Tibial nerve (tissue), 4 donors: Measurements from ENCODE around the gene NTF3. TPM values are rescaled to one million over a fixed set of nuclear protein-coding genes. Genes with fewer than 3 reads are reported as not detected.

Experiments
- DNase-seq, 2 donors: peaks; one replicate each; pipeline ENCODE4 v3.0.0-alpha.2; 2019; ENCODE audit warnings: low spot score in 2 of 2
- H3K27ac ChIP-seq, 4 donors: fragments of 200-600 bp; sonication (generic) in 3 of 4; one replicate each; pipeline ENCODE4 v1.5.1; 2017 to 2019; ENCODE audit warnings: mild to moderate bottlenecking in 1 of 4
- H3K27me3 ChIP-seq, 2 donors: fragments of 200-600 bp; sonication (generic) in 1 of 2; one replicate each; pipeline versions ENCODE4 v1.5.1 to v1.6.0; 2017 to 2019
- H3K36me3 ChIP-seq, 3 donors: fragments of 200-600 bp; sonication (generic); one replicate each; pipeline ENCODE4 v1.5.1; 2018 to 2019
- H3K4me1 ChIP-seq, 4 donors: fragments of 200-600 bp; sonication (generic) in 3 of 4; one replicate each; pipeline ENCODE4 v1.5.1; 2017 to 2019
- H3K4me3 ChIP-seq, 4 donors: fragments of 200-600 bp; sonication (generic) in 3 of 4; one replicate each; pipeline ENCODE4 v1.5.1; 2017 to 2019; ENCODE audit warnings: mild to moderate bottlenecking in 1 of 4, moderate library complexity in 1 of 4
- H3K9me3 ChIP-seq, 4 donors: fragments of 200-600 bp; sonication (generic) in 3 of 4; one replicate each; pipeline ENCODE4 v1.5.1; 2017 to 2019
- CTCF ChIP-seq, 5 experiments: fragments of 200-600 bp in 3 of 5; fragments of 450-650 bp in 2 of 5; sonication (generic) in 3 of 5; IDR thresholded peaks; one replicate each; pipeline ENCODE4 v1.5.1; 2016 to 2019; ENCODE audit warnings: antibody characterized with exemption in 5 of 5, mild to moderate bottlenecking in 3 of 5, moderate library complexity in 2 of 5
- EP300 ChIP-seq, 2 donors: sonication (generic); formaldehyde crosslinking; IDR thresholded peaks; one replicate each; pipeline ENCODE4 v1.6.1; 2017; ENCODE audit warnings: antibody characterized with exemption in 2 of 2, mild to moderate bottlenecking in 1 of 2
- POLR2A ChIP-seq, 2 donors: fragments of 450-650 bp; IDR thresholded peaks; one replicate each; pipeline ENCODE4 v1.6.1; 2017; ENCODE audit warnings: antibody characterized with exemption in 2 of 2, mild to moderate bottlenecking in 2 of 2, moderate library complexity in 2 of 2
- WGBS, 2 donors: methylation state at CpG; one replicate each; pipeline ENCODE4 v1.1.5; 2018; 5-methylcytosine and 5-hydroxymethylcytosine counted together
- total RNA-seq, 4 donors: library from RNA; depleted of rRNA; stranded (reverse); fragments of >200 nt; gene quantifications; one replicate each; pipeline ENCODE4 v1.1.0, GENCODE V29; 2016

The NTF3 gene
- total RNA-seq, 4 donors from 2014 or later = 1.2 to 5.3 TPM; not detected in 2

GRCh38 chr12:5518584-5519365, 86.9 kb downstream of the NTF3 start:
- no peaks in the 10 kb centered on the region for H3K27me3 ChIP-seq
- TF ChIP-seq POLR2A (IDR thresholded peaks at IDR 0.05) (no peak), EP300 (IDR thresholded peaks at IDR 0.05) (no peak), CTCF (IDR thresholded peaks at IDR 0.05) (no peak)
- WGBS, 2 donors = 78 to 79% methylated on average over 8 of the region's 8 CpGs
- DNase-seq = peak in 1 of 2 donors; percentile 2
- H3K9me3 ChIP-seq = no peaks in the 10 kb centered on the region
- H3K27ac ChIP-seq = no peak overlapping the region
- H3K36me3 ChIP-seq = no peaks in the 10 kb centered on the region
- no peaks in the 10 kb centered on the region for H3K4me1 ChIP-seq
- no peak overlapping the region for H3K4me3 ChIP-seq

- Histone ChIP-seq H3K4me1 (no peaks in the 10 kb centered on the region), H3K36me3 (no peaks in the 10 kb centered on the region), H3K4me3 (no peak overlapping the region), H3K27ac (no peak overlapping the region), H3K27me3 (no peaks in the 10 kb centered on the region), H3K9me3 (no peaks in the 10 kb centered on the region)
- TF ChIP-seq POLR2A (IDR thresholded peaks at IDR 0.05) (no peak), EP300 (IDR thresholded peaks at IDR 0.05) (no peak), CTCF (IDR thresholded peaks at IDR 0.05) (no peak)
- no peak for DNase-seq
- WGBS, 2 donors = 91 to 93% methylated on average over 4 of the region's 4 CpGs
Observed at GRCh38 chr12:5520037-5520436, 88.1 kb downstream of the NTF3 start.

- 91% methylated on average over 5 of the region's 5 CpGs for whole genome bisulfite sequencing, 2 donors
- TF ChIP-seq EP300 (IDR thresholded peaks at IDR 0.05) (no peak), POLR2A (IDR thresholded peaks at IDR 0.05) (no peak), CTCF (IDR thresholded peaks at IDR 0.05) (no peak)
- no peaks in the 10 kb centered on the region for H3K9me3 ChIP-seq
- no peak overlapping the region for H3K27ac ChIP-seq
- H3K27me3 ChIP-seq = no peaks in the 10 kb centered on the region
- no peak overlapping the region for H3K4me3 ChIP-seq
- H3K36me3 ChIP-seq = no peaks in the 10 kb centered on the region
- DNase-seq = no peak
- H3K4me1 ChIP-seq = no peaks in the 10 kb centered on the region
Observed at GRCh38 chr12:5520831-5521230, 88.9 kb downstream of the NTF3 start.

- DNase-seq = no peak
Observed at GRCh38 chr12:5521456-5522325, 89.8 kb downstream of the NTF3 start.

GRCh38 chr12:5522432-5523335, 90.8 kb downstream of the NTF3 start:
- Histone ChIP-seq H3K36me3 (no peaks in the 10 kb centered on the region), H3K27ac (no peak overlapping the region), H3K4me1 (no peaks in the 10 kb centered on the region), H3K4me3 (no peak overlapping the region), H3K27me3 (no peaks in the 10 kb centered on the region), H3K9me3 (no peaks in the 10 kb centered on the region)
- 77 to 79% methylated on average over 11 of the region's 11 CpGs for WGBS, 2 donors
- no peak for TF ChIP-seq POLR2A (IDR thresholded peaks at IDR 0.05)
- TF ChIP-seq EP300 (IDR thresholded peaks at IDR 0.05) = no peak
- no peak for TF ChIP-seq CTCF (IDR thresholded peaks at IDR 0.05)
- DNase-seq = no peak

More at GRCh38 chr12:5521456-5522325, 89.8 kb downstream of the NTF3 start:
- no peak overlapping the region for H3K4me3 ChIP-seq
- H3K4me1 ChIP-seq = no peaks in the 10 kb centered on the region
- no peaks in the 10 kb centered on the region for H3K36me3 ChIP-seq
- H3K27me3 ChIP-seq = no peaks in the 10 kb centered on the region
- no peaks in the 10 kb centered on the region for H3K9me3 ChIP-seq
- 91 to 92% methylated on average over 20 of the region's 20 CpGs for WGBS, 2 donors
- H3K27ac ChIP-seq = no peak overlapping the region
- no peak for TF ChIP-seq EP300 (IDR thresholded peaks at IDR 0.05)
